HEK293 (cell line): ENCODE data around the gene ARID3B.

Experiments
- CTCF ChIA-PET: fragments of 350-600 bp; formaldehyde crosslinking; extraction: SDS; loops from one replicate; lab custom pipeline; 2021; ENCODE audit warnings: antibody characterized with exemption; lab: Yijun Ruan, JAX
- POLR2A ChIA-PET: fragments of 300-600 bp; formaldehyde crosslinking; extraction: SDS; loops from one replicate; lab custom pipeline; 2020; ENCODE audit warnings: antibody characterized with exemption, inconsistent platforms; lab: Yijun Ruan, JAX
- H3K27ac ChIP-seq: fragments of 200-500 bp; sonication (Bioruptor generic); 2 replicates; pipeline ENCODE4 v1.5.1; 2014; ENCODE audit warnings: low read depth, low read length, control low read depth, inconsistent platforms; ENCODE audit errors: extremely low read depth
- H3K36me3 ChIP-seq, 2 experiments: fragments of 200-500 bp in 1 of 2; sonication (Bioruptor generic) in 1 of 2; 1 replicate in 1 of 2; 2 replicates in 1 of 2; pipeline ENCODE4 v1.5.1; 2014 to 2017; ENCODE audit warnings: inconsistent platforms in 2 of 2, low read length in 2 of 2; ENCODE audit not compliant: control insufficient read depth in 2 of 2, insufficient read depth in 1 of 2
- H3K4me1 ChIP-seq: fragments of 200-500 bp; sonication (Bioruptor generic); 2 replicates; pipeline ENCODE4 v1.5.1; 2014; ENCODE audit warnings: mild to moderate bottlenecking, low read length, inconsistent platforms; ENCODE audit not compliant: control insufficient read depth, insufficient read depth
- H3K4me3 ChIP-seq: 2 replicates; pipeline ENCODE4 v1.5.1; 2011; ENCODE audit warnings: low read depth, mild to moderate bottlenecking, control low read depth, low read length, moderate library complexity
- H3K9me3 ChIP-seq: fragments of 200-500 bp; sonication (Bioruptor generic); 2 replicates; pipeline ENCODE4 v1.5.1; 2014; ENCODE audit warnings: low read depth, low read length, inconsistent platforms; ENCODE audit not compliant: control insufficient read depth, insufficient read depth
- CTCF ChIP-seq: fragments of 450-650 bp; formaldehyde crosslinking; IDR thresholded peaks from 2 replicates; pipeline ENCODE4 v1.5.1; 2016; ENCODE audit warnings: missing biosample characterization, missing genetic modification characterization
- EGR2 ChIP-seq: fragments of 450-650 bp; formaldehyde crosslinking; IDR thresholded peaks from 2 replicates; pipeline ENCODE4 v1.5.1; 2016; ENCODE audit warnings: low read depth, missing biosample characterization, missing genetic modification characterization
- ELK4 ChIP-seq: IDR thresholded peaks from 2 replicates; pipeline ENCODE4 v1.6.1; 2011; ENCODE audit warnings: mild to moderate bottlenecking, low read depth, low read length, borderline replicate concordance
- GFI1B ChIP-seq: fragments of 450-650 bp; formaldehyde crosslinking; IDR thresholded peaks from 2 replicates; pipeline ENCODE4 v1.5.1; 2016; ENCODE audit warnings: missing biosample characterization, missing genetic modification characterization
- HOXD13 ChIP-seq: sonication (generic); formaldehyde crosslinking; IDR thresholded peaks from 2 replicates; pipeline ENCODE4 v1.8.0; 2022; ENCODE audit warnings: missing genetic modification reagents, borderline replicate concordance
- KLF7 ChIP-seq: fragments of 450-650 bp; formaldehyde crosslinking; IDR thresholded peaks from 2 replicates; pipeline ENCODE4 v1.5.1; 2016; ENCODE audit warnings: missing biosample characterization, missing genetic modification characterization, borderline replicate concordance
- KLF8 ChIP-seq: fragments of 450-650 bp; formaldehyde crosslinking; IDR thresholded peaks from 2 replicates; pipeline ENCODE4 v1.5.1; 2016; ENCODE audit warnings: missing biosample characterization, missing genetic modification characterization
- PATZ1 ChIP-seq: fragments of 450-650 bp; formaldehyde crosslinking; IDR thresholded peaks from 2 replicates; pipeline ENCODE4 v1.5.1; 2016; ENCODE audit warnings: missing biosample characterization, missing genetic modification characterization
- SP3 ChIP-seq: fragments of 450-650 bp; formaldehyde crosslinking; IDR thresholded peaks from 2 replicates; pipeline ENCODE4 v1.5.1; 2016; ENCODE audit warnings: missing biosample characterization, missing genetic modification characterization
- ZFP69B ChIP-seq: fragments of 450-650 bp; formaldehyde crosslinking; IDR thresholded peaks from 2 replicates; pipeline ENCODE4 v1.5.1; 2016; ENCODE audit warnings: missing biosample characterization, missing genetic modification characterization
- ZNF10 ChIP-seq: fragments of 450-650 bp; formaldehyde crosslinking; IDR thresholded peaks from 2 replicates; pipeline ENCODE4 v1.5.1; 2017; ENCODE audit warnings: missing biosample characterization, missing genetic modification characterization
- ZNF121 ChIP-seq: fragments of 450-650 bp; formaldehyde crosslinking; IDR thresholded peaks from 2 replicates; pipeline ENCODE4 v1.5.1; 2016; ENCODE audit warnings: missing biosample characterization, missing genetic modification characterization
- ZNF146 ChIP-seq: fragments of 450-650 bp; formaldehyde crosslinking; IDR thresholded peaks from 2 replicates; pipeline ENCODE4 v1.5.1; 2016; ENCODE audit warnings: missing biosample characterization, missing genetic modification characterization
- ZNF19 ChIP-seq: fragments of 450-650 bp; formaldehyde crosslinking; IDR thresholded peaks from 2 replicates; pipeline ENCODE4; 2016; ENCODE audit warnings: missing biosample characterization, missing genetic modification characterization, low read depth
- ZNF248 ChIP-seq: fragments of 450-650 bp; formaldehyde crosslinking; IDR thresholded peaks from 2 replicates; pipeline ENCODE4 v1.5.1; 2017; ENCODE audit warnings: missing biosample characterization, missing genetic modification characterization
- ZNF488 ChIP-seq: fragments of 450-650 bp; formaldehyde crosslinking; IDR thresholded peaks from 2 replicates; pipeline ENCODE4 v1.5.1; 2016; ENCODE audit warnings: missing biosample characterization, missing genetic modification characterization
- ZNF501 ChIP-seq: fragments of 450-650 bp; formaldehyde crosslinking; IDR thresholded peaks from 2 replicates; pipeline ENCODE4 v1.5.1; 2016; ENCODE audit warnings: missing biosample characterization, missing genetic modification characterization
- ZNF529 ChIP-seq: fragments of 450-650 bp; formaldehyde crosslinking; IDR thresholded peaks from 2 replicates; pipeline ENCODE4 v1.5.1; 2017; ENCODE audit warnings: missing genetic modification characterization, missing biosample characterization; ENCODE audit not compliant: insufficient replicate concordance
- ZNF560 ChIP-seq: fragments of 450-650 bp; formaldehyde crosslinking; IDR thresholded peaks from 2 replicates; pipeline ENCODE4 v1.5.1; 2017; ENCODE audit warnings: missing biosample characterization, missing genetic modification characterization, borderline replicate concordance
- ZNF580 ChIP-seq: fragments of 450-650 bp; formaldehyde crosslinking; IDR thresholded peaks from 2 replicates; pipeline ENCODE4 v1.5.1; 2016; ENCODE audit warnings: missing biosample characterization, missing genetic modification characterization
- ZNF629 ChIP-seq: fragments of 450-650 bp; formaldehyde crosslinking; IDR thresholded peaks from 2 replicates; pipeline ENCODE4 v1.5.1; 2017; ENCODE audit warnings: missing biosample characterization, missing genetic modification characterization
- ZNF645 ChIP-seq: fragments of 450-650 bp; formaldehyde crosslinking; IDR thresholded peaks from 2 replicates; pipeline ENCODE4; 2016; ENCODE audit warnings: missing biosample characterization, missing genetic modification characterization
- ZNF670 ChIP-seq: fragments of 450-650 bp; formaldehyde crosslinking; IDR thresholded peaks from 2 replicates; pipeline ENCODE4 v1.5.1; 2016; ENCODE audit warnings: missing biosample characterization, missing genetic modification characterization, low read depth
- ZNF785 ChIP-seq: fragments of 450-650 bp; formaldehyde crosslinking; IDR thresholded peaks from 2 replicates; pipeline ENCODE4 v1.5.1; 2016; ENCODE audit warnings: missing biosample characterization, missing genetic modification characterization
- ZNF843 ChIP-seq: fragments of 450-650 bp; formaldehyde crosslinking; IDR thresholded peaks from 2 replicates; pipeline ENCODE4 v1.5.1; 2016; ENCODE audit warnings: missing biosample characterization, missing genetic modification characterization
- ZXDB ChIP-seq: fragments of 450-650 bp; formaldehyde crosslinking; IDR thresholded peaks from 2 replicates; pipeline ENCODE4 v1.5.1; 2016; ENCODE audit warnings: missing biosample characterization, missing genetic modification characterization

ARID3B gene

GRCh38 chr15:74540161-74540760, 759 bp upstream of the ARID3B start (continued):
- TF ChIP-seq ZNF488 (no peak), ZNF560 (tag by site-specific recombination) (no peak)

GRCh38 chr15:74541494-74542165, 610 bp downstream of the ARID3B start:
- H3K27ac ChIP-seq: peak overlapping the region; percentile 93
- ChIA-PET POLR2A (interaction anchor here (0.8 to 3.6 kb wide), 13 partner anchors 8 to 87 kb away, joined by 3 to 53 read pairs (median 4); partner anchors contain the start of genes CLK3 and UBL7), CTCF (interaction anchor here (0.6 to 2.3 kb wide), 9 partner anchors 10 to 234 kb away, joined by 3 to 8 read pairs (median 4); no protein-coding TSS in a partner anchor)
- peaks cover 9 to 17% of the 10 kb centered on the region in 2 experiments; a peak in 2 of 3 replicates for H3K36me3 ChIP-seq
- no peaks in the 10 kb centered on the region for H3K9me3 ChIP-seq
- peak overlapping the region; percentile 91 for H3K4me3 ChIP-seq
- peaks cover 31% of the 10 kb centered on the region for H3K4me1 ChIP-seq
- TF ChIP-seq ZNF670 (no peak), ELK4 (no peak), ZNF843 (tag by site-specific recombination) (0 out of 2 replicates have a peak, but pooled peaks have one; percentile 18), ZNF121 (tag by site-specific recombination) (no peak), PATZ1 (tag by site-specific recombination) (peak; percentile 95), KLF7 (0 out of 2 replicates have a peak, but pooled peaks have one; percentile 54), ZXDB (tag by site-specific recombination) (peak; percentile 71), ZNF645 (tag by site-specific recombination) (no peak), CTCF (tag by site-specific recombination) (no peak; the same call in 1 of the 2 replicates), ZFP69B (tag by site-specific recombination) (no peak; the same call in 1 of the 2 replicates), ZNF19 (tag by site-specific recombination) (no peak), HOXD13 (no peak), ZNF146 (tag by site-specific recombination) (no peak), ZNF629 (peak; percentile 63), ZNF529 (tag by site-specific recombination) (no peak), KLF8 (tag by site-specific recombination) (peak; percentile 71), ZNF10 (tag by site-specific recombination) (peak; percentile 45; the same call in 1 of the 2 replicates), ZNF580 (tag by site-specific recombination) (no peak), ZNF501 (0 out of 2 replicates have a peak, but pooled peaks have one; percentile 18), EGR2 (tag by site-specific recombination) (peak; percentile 77), GFI1B (tag by site-specific recombination) (peak; percentile 36; the same call in 1 of the 2 replicates), SP3 (tag by site-specific recombination) (peak; percentile 81), ZNF785 (no peak), ZNF248 (tag by site-specific recombination) (no peak)
